T-cell (primary cell): ENCODE measurements around the gene HERC3. TPM values are rescaled to one million over a fixed set of nuclear protein-coding genes. Genes with fewer than 3 reads are reported as not detected.

ENCODE experiments used
- ATAC-seq, 4 experiments: fragments of 200-7000 bp in 3 of 4; fragments of 150-1000 bp in 1 of 4; cut with Tn5 transposase; replicated peaks in 1 of 4; 1 replicate in 3 of 4; 2 replicates in 1 of 4; pipeline ENCODE4 v1.10.0; 2021; ENCODE audit warnings: moderate library complexity in 3 of 4, mild to moderate bottlenecking in 2 of 4, moderate number of reproducible peaks in 1 of 4
- CTCF ChIA-PET, 2 donors: fragments of 300-600 bp; sonication (Branson Sonifier 250); formaldehyde crosslinking; loops; one replicate each; lab custom pipeline; 2022; ENCODE audit warnings: antibody characterized with exemption in 2 of 2; lab: Charles Lee
- POLR2A ChIA-PET, 2 donors: fragments of 300-600 bp; sonication (Branson Sonifier 250); formaldehyde crosslinking; loops; one replicate each; lab custom pipeline; 2022; ENCODE audit warnings: antibody characterized with exemption in 2 of 2; lab: Charles Lee
- DNase-seq, 35 experiments: peaks; one replicate each; pipeline versions ENCODE4 v3.0.0 to v3.0.0-alpha.2; 2013 to 2023
- H3K27ac ChIP-seq: one replicate; pipeline ENCODE4 v1.5.1; 2013; ENCODE audit warnings: low read length
- H3K27me3 ChIP-seq, 2 experiments: replicated peaks in 1 of 2; 1 replicate in 1 of 2; 2 replicates in 1 of 2; pipeline versions ENCODE4 v1.6.1 to v1.7.0; 2013; ENCODE audit warnings: low read length in 1 of 2, mixed read lengths in 1 of 2; ENCODE audit not compliant: control insufficient read depth in 2 of 2, insufficient read depth in 2 of 2; ENCODE audit errors: extremely low read depth in 1 of 2
- H3K36me3 ChIP-seq, 2 donors: 1 replicate in 1 of 2; 2 replicates in 1 of 2; pipeline versions ENCODE4 v1.6.1 to v1.7.0; 2013; ENCODE audit warnings: low read length in 1 of 2; ENCODE audit not compliant: control insufficient read depth in 2 of 2, insufficient read depth in 1 of 2; ENCODE audit errors: extremely low read depth in 1 of 2
- H3K4me1 ChIP-seq, 2 experiments: 1 replicate in 1 of 2; 2 replicates in 1 of 2; pipeline versions ENCODE4 v1.6.1 to v1.7.0; 2013; ENCODE audit warnings: low read length in 2 of 2, mixed read lengths in 1 of 2; ENCODE audit not compliant: insufficient read depth in 2 of 2, control insufficient read depth in 1 of 2; ENCODE audit errors: extremely low read depth in 1 of 2
- H3K4me3 ChIP-seq, 2 donors: 1 replicate in 1 of 2; 2 replicates in 1 of 2; pipeline versions ENCODE4 v1.5.1 to v1.7.0; 2013; ENCODE audit warnings: mild to moderate bottlenecking in 2 of 2, low read length in 1 of 2, moderate library complexity in 1 of 2; ENCODE audit not compliant: control insufficient read depth in 1 of 2; ENCODE audit errors: extremely low read depth in 1 of 2
- H3K9me3 ChIP-seq: 2 replicates; pipeline ENCODE4 v1.7.0; 2013
- H3K27ac Mint-ChIP-seq, 2 donors: one replicate each; pipeline ENCODE4 v1.8.0; 2020 to 2021; ENCODE audit warnings: mild to moderate bottlenecking in 2 of 2, mixed read lengths in 2 of 2
- H3K27me3 Mint-ChIP-seq, 2 donors: one replicate each; pipeline ENCODE4 v1.8.0; 2021 to 2022; ENCODE audit warnings: mixed read lengths in 2 of 2
- H3K36me3 Mint-ChIP-seq: one replicate; pipeline ENCODE4 v1.8.0; 2021; ENCODE audit warnings: mixed read lengths
- H3K4me1 Mint-ChIP-seq, 3 donors: one replicate each; pipeline ENCODE4 v1.8.0; 2020 to 2022; ENCODE audit warnings: mixed read lengths in 3 of 3, mild to moderate bottlenecking in 1 of 3
- H3K4me3 Mint-ChIP-seq, 3 donors: one replicate each; pipeline ENCODE4 v1.8.0; 2020 to 2022; ENCODE audit warnings: mild to moderate bottlenecking in 3 of 3, mixed read lengths in 3 of 3, moderate library complexity in 3 of 3
- H3K9me3 Mint-ChIP-seq, 3 donors: one replicate each; pipeline ENCODE4 v1.8.0; 2020 to 2022; ENCODE audit warnings: mixed read lengths in 3 of 3
- WGBS: methylation state at CpG from one replicate; pipeline ENCODE4 v1.1.5; 2013; ENCODE audit warnings: missing lambda C conversion rate; ENCODE audit not compliant: insufficient coverage; 5-methylcytosine and 5-hydroxymethylcytosine counted together
- total RNA-seq, 35 experiments: library from RNA in 6 of 35; stranded (reverse) in 6 of 35; fragments of 120-200 nt in 1 of 35; gene quantifications; one replicate each; pipeline versions ENCODE4 v1.2.1 to v1.2.4 and lab custom pipeline; 2013 to 2026

HERC3 gene
- total RNA-seq, 5 donors from 2014 or later (not counting 1 experiment from before 2014, with no cell fraction given): 68.4 to 91.5 (median 73.6) TPM

DNA sequence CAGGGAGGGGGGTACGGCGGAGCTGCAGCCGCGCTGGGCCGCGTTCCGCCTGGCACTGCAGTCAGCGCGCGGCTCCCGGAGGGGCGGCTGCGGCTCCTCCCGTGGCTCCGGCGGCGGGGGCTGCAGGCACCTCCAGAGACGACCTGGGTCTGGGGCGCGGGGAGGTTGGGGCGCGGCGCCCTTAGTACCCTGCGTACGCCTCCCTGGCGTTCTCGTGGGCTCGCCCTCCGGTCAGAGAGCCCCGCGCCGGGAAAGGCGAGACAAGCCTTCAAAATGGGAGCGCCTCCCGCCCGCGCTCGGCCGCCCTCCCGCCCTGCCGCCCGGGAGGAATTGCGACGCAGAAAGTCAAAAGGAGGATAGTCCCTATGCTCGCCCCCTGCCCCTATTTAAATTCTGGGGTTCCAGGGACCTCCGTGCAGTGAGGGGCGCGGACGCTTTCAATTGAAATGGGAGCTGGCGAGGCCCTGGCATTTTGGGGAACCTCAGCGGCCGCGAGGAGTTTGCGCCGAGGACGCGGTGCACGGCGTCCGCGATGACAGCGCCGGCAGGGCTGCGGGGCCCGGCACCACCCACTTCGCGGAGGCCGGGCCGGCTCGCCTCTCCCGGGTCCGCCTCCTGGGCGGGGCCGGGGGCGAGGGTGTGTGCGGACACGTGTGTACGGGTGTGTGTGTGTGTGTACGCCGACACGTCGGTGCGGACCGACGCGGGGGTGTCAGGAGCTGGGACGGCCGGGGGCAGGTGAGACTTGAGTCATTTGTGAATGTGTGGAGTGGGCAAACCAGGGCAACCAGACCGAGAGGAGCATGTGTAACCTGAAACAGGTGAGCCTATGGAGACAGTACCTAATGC lies 544 bp downstream of the HERC3 start:
- Mint-ChIP-seq H3K27me3 (no peaks in the 10 kb centered on the region), H3K36me3 (peaks cover 15% of the 10 kb centered on the region), H3K4me3 (peak overlapping the region; percentile 91 to 97 (median 94)), H3K4me1 (peaks cover 48 to 53% (median 48%) of the 10 kb centered on the region in 3 donors), H3K9me3 (no peaks in the 10 kb centered on the region), H3K27ac (peak overlapping the region; percentile 89 to 91)
- ChIA-PET POLR2A (interaction anchor here (0.6 to 3.5 kb wide), 7 partner anchors 16 to 309 kb away, joined by 3 to 62 read pairs (median 3); partner anchors contain the start of gene PPM1K (in 1 of the 2)), CTCF (interaction anchor here (0.7 to 2.2 kb wide), 6 partner anchors 20 to 66 kb away, joined by 3 to 19 read pairs (median 8); no protein-coding TSS in a partner anchor)
- peak; percentile 78 to 84 (median 80) for ATAC-seq
- H3K4me3 ChIP-seq: peak overlapping the region; percentile 62 to 97
- H3K9me3 ChIP-seq: no peaks in the 10 kb centered on the region
- under 1% methylated on average over 86 of the region's 89 CpGs for WGBS
- peak overlapping the region; percentile 83 for H3K27ac ChIP-seq
- peak; percentile 65 to 88 (median 75) for DNase-seq
- H3K27me3 ChIP-seq: no peaks in the 10 kb centered on the region
- peaks cover 18 to 23% of the 10 kb centered on the region in 2 experiments for H3K4me1 ChIP-seq
- no peaks in the 10 kb centered on the region for H3K36me3 ChIP-seq

DNA sequence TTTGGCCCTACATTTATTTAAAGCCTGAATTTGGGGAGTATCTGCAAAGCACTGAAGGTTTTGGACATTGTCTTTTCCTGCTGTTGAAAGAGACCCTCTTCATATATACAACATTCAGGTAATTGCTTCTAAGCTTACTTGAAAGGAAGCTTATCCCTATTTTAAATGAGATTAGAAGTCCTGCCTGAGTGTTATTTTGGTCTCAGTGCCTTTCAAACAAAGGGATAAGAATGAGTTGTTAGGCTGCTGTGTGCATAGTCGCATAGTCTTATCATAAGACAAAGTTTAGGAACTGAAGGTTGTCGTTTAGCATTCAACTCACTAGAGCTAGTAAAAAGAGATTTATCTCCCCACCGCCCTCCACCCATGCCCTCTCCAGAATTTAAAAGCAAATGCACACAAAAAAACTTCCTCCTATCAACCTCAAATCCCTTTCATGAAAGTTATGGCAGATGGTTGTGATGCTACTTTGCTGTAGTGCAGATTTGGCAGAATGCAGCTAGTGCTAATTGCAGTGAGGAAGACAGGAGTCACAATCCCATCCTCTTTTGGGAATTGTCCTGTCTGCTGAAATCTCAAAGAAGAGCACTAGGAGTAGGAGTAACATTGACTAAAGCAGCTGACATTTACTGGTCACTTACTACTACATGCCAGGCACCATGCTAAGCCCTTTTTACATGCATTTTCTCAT lies 5.8 kb downstream of the HERC3 start:
- no peak overlapping the region for H3K4me3 ChIP-seq
- DNase-seq (no peak), ATAC-seq (no peak)
- H3K4me3 Mint-ChIP-seq: peak overlapping the region in 1 of 3 donors; percentile 66
- H3K36me3 Mint-ChIP-seq: peaks cover 43% of the 10 kb centered on the region
- peaks cover 63 to 85% (median 81%) of the 10 kb centered on the region in 3 donors for H3K4me1 Mint-ChIP-seq
- no peaks in the 10 kb centered on the region for H3K27me3 Mint-ChIP-seq
- H3K27ac ChIP-seq: no peak overlapping the region
- peak overlapping the region; percentile 82 to 86 for H3K27ac Mint-ChIP-seq
- H3K36me3 ChIP-seq: peaks cover 0 to 8% of the 10 kb centered on the region in 2 donors
- no peaks in the 10 kb centered on the region for H3K9me3 Mint-ChIP-seq
- no peaks in the 10 kb centered on the region for H3K9me3 ChIP-seq
- no CpG with 5 or more reads among the region's 3 CpGs for whole genome bisulfite sequencing
- CTCF ChIA-PET: interaction anchor here in 1 of 2 donors (1.1 kb wide), 2 partner anchors 15 to 57 kb away, joined by 3 read pairs; no protein-coding TSS in a partner anchor
- no peaks in the 10 kb centered on the region for H3K27me3 ChIP-seq
- H3K4me1 ChIP-seq: peaks cover 26 to 38% of the 10 kb centered on the region in 2 experiments
- POLR2A ChIA-PET: interaction anchor here (1.0 to 5.1 kb wide), 2 partner anchors 16 to 32 kb away, joined by 3 to 36 read pairs; no protein-coding TSS in a partner anchor

DNA sequence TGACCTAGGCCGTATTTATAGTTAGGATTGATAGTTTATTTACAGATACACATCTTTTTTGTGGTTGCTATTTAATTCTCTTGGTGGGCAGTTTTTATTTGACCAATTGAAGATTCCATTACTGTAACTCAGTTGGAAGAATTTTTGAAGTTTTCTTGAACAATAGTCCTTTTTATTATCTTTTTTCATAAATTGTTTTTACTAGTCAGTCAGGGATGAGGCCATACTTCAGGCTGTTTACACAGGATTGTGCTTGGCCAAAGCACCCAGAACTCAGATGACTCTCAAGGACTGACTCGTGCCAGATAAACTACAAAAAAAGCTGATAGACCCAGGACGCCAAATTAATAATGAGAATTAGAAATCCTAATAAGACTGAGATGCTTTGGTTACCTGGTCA lies 7.0 kb downstream of the HERC3 start:
- Histone ChIP-seq H3K4me1 (peaks cover 21 to 33% of the 10 kb centered on the region in 2 experiments), H3K27me3 (no peaks in the 10 kb centered on the region), H3K27ac (peak overlapping the region; percentile 5), H3K9me3 (no peaks in the 10 kb centered on the region), H3K4me3 (no peak overlapping the region), H3K36me3 (peaks cover 0 to 8% of the 10 kb centered on the region in 2 donors)
- ATAC-seq (no peak), DNase-seq (no peak)
- peaks cover 0 to under 1% (median 0%) of the 10 kb centered on the region in 3 donors for H3K9me3 Mint-ChIP-seq
- H3K4me3 Mint-ChIP-seq: peak overlapping the region in 2 of 3 donors; percentile 45 to 66
- CTCF ChIA-PET: interaction anchor here in 1 of 2 donors (1.3 to 2.2 kb wide), 2 partner anchors 13 to 40 kb away, joined by 3 to 8 read pairs; no protein-coding TSS in a partner anchor
- 80% methylated on average over 1 of the region's 3 CpGs for WGBS
- POLR2A ChIA-PET: interaction anchor here (0.5 to 5.1 kb wide), 2 partner anchors 15 to 367 kb away, joined by 6 to 36 read pairs; no protein-coding TSS in a partner anchor
- H3K36me3 Mint-ChIP-seq: peaks cover 52% of the 10 kb centered on the region
- peaks cover 61 to 78% (median 77%) of the 10 kb centered on the region in 3 donors for H3K4me1 Mint-ChIP-seq
- peak overlapping the region; percentile 82 to 86 for H3K27ac Mint-ChIP-seq
- no peaks in the 10 kb centered on the region for H3K27me3 Mint-ChIP-seq

DNA sequence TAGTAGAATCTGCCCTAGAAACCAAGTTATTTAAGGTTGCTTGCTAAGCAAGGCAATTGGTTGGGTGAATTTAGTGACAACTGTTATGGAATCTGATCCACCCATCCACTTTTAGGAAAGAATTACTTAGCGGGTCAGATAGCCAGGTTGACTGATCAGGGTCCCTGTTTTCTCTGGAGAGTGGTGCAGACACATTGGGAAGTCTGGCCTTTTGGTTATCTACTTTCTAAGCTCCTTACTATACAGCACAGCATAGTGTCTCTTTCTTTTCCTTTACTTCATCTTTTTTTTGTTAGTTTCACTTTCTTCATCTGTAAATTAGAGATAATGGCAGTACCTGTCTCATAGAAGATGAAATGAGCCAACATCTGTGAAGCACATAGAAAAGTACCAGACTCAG lies 7.4 kb downstream of the HERC3 start:
- ATAC-seq (peak; percentile 27 to 63 (median 46)), DNase-seq (no peak)
- peaks cover 61 to 78% (median 77%) of the 10 kb centered on the region in 3 donors for H3K4me1 Mint-ChIP-seq
- H3K4me3 Mint-ChIP-seq: peak overlapping the region; percentile 25 to 66 (median 49)
- Histone ChIP-seq H3K27ac (peak overlapping the region; percentile 5), H3K4me1 (peaks cover 17 to 31% of the 10 kb centered on the region in 2 experiments), H3K9me3 (no peaks in the 10 kb centered on the region), H3K36me3 (peaks cover 0 to 8% of the 10 kb centered on the region in 2 donors), H3K4me3 (no peak overlapping the region), H3K27me3 (no peaks in the 10 kb centered on the region)
- POLR2A ChIA-PET: interaction anchor here (0.5 to 5.1 kb wide), 2 partner anchors 14 to 368 kb away, joined by 6 to 36 read pairs; no protein-coding TSS in a partner anchor
- no CpG with 5 or more reads among the region's 1 CpG for WGBS
- H3K27me3 Mint-ChIP-seq: no peaks in the 10 kb centered on the region
- CTCF ChIA-PET: interaction anchor here (0.5 to 2.2 kb wide), 4 partner anchors 13 to 73 kb away, joined by 3 to 8 read pairs (median 3); no protein-coding TSS in a partner anchor
- H3K27ac Mint-ChIP-seq: peak overlapping the region; percentile 82 to 86
- peaks cover 56% of the 10 kb centered on the region for H3K36me3 Mint-ChIP-seq
- peaks cover 0 to 5% (median 0%) of the 10 kb centered on the region in 3 donors for H3K9me3 Mint-ChIP-seq

DNA sequence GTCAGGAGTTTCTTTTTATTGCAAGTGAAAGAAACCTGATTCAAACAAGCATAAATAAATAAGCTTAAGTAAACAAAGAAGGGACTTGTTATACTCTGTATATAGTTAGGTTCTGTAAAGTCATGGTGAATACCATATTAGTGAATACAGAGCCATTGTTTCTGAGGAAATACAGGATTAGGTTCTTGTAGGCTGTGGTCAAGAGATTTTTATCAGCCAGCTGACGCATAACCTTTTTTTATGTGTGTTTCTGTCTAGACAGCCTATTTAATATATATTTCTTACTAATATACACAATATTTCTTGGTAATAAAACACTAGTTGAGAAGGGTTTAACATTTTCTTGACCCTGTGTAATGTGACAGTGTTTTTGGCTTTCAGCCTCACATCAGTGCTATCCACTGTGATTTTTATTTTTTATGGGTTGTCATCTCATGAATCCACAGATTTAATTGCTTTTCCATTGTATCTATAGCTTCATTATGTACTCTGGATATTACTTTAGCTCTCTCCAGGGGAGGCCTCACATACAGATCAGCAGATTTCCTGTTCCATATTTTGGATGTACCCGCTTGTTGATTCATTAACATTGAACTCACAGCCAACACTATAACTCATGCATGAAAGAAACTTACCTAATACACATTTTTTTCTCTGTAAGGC lies 8.0 kb downstream of the HERC3 start:
- Histone ChIP-seq H3K9me3 (no peaks in the 10 kb centered on the region), H3K4me1 (peaks cover 17 to 34% of the 10 kb centered on the region in 2 experiments), H3K27ac (peak overlapping the region; percentile 5), H3K36me3 (peaks cover 0 to 8% of the 10 kb centered on the region in 2 donors), H3K27me3 (no peaks in the 10 kb centered on the region), H3K4me3 (no peak overlapping the region)
- Mint-ChIP-seq H3K4me1 (peaks cover 64 to 81% (median 80%) of the 10 kb centered on the region in 3 donors), H3K27ac (peak overlapping the region in 1 of 2 donors; percentile 49), H3K36me3 (peaks cover 61% of the 10 kb centered on the region), H3K4me3 (peak overlapping the region in 2 of 3 donors; percentile 25 to 66), H3K27me3 (no peaks in the 10 kb centered on the region), H3K9me3 (peaks cover 0 to 5% (median 0%) of the 10 kb centered on the region in 3 donors)
- CTCF ChIA-PET: interaction anchor here (0.5 to 2.2 kb wide), 4 partner anchors 12 to 74 kb away, joined by 3 to 8 read pairs (median 4); no protein-coding TSS in a partner anchor
- ATAC-seq (peak in 1 of 4 experiments; percentile 57), DNase-seq (no peak)
- WGBS: no CpG with 5 or more reads among the region's 2 CpGs
- POLR2A ChIA-PET: interaction anchor here in 1 of 2 donors (5.1 kb wide), 1 partner anchor 14 kb away, joined by 36 read pairs; no protein-coding TSS in a partner anchor
